ENCODE data around the gene PLD1.

- TF ChIP-seq POLR2A (IDR thresholded peaks at IDR 0.05) (no peak), EP300 (IDR thresholded peaks at IDR 0.05; ENCODE audit: low read depth) (no peak), CTCF (IDR thresholded peaks at IDR 0.05) (no peak)
Measured at GRCh38 chr3:171700653-171701052, 109.6 kb downstream of the PLD1 start.

Data from transverse colon (tissue), 3 donors.